NCI-H69 (cell line): ENCODE measurements around the gene LAMB3.

ENCODE experiments used
- DNase-seq: peaks from one replicate; lab custom pipeline; 2025; lab: John Stamatoyannopoulos, UW

The LAMB3 gene

GRCh38 chr1:209633335-209633997, 18.8 kb downstream of the LAMB3 start:
- DNase-seq, result no peak

GRCh38 chr1:209630383-209631225, 21.6 kb downstream of the LAMB3 start:
- peak; percentile 40 for DNase-seq

- DNase-seq, result no peak
Observed at GRCh38 chr1:209629621-209630382, 22.4 kb downstream of the LAMB3 start.

GRCh38 chr1:209628618-209629299, 23.5 kb downstream of the LAMB3 start:
- no peak for DNase-seq

GRCh38 chr1:209627732-209628196, 24.5 kb downstream of the LAMB3 start:
- peak; percentile 76 for DNase-seq

- no peak for DNase-seq
Observed at GRCh38 chr1:209627027-209627731, 25.0 kb downstream of the LAMB3 start.

- DNase-seq, result no peak
Observed at GRCh38 chr1:209626346-209627026, 25.7 kb downstream of the LAMB3 start.

GRCh38 chr1:209625791-209626285, 26.4 kb downstream of the LAMB3 start:
- DNase-seq, result no peak

GRCh38 chr1:209624558-209625549, 27.4 kb downstream of the LAMB3 start:
- DNase-seq, result no peak

- no peak for DNase-seq
Observed at GRCh38 chr1:209622841-209623829, 29.1 kb downstream of the LAMB3 start.

GRCh38 chr1:209621741-209622655, 30.2 kb downstream of the LAMB3 start:
- no peak for DNase-seq

GRCh38 chr1:209621286-209621685, 30.9 kb downstream of the LAMB3 start:
- DNase-seq, result no peak

GRCh38 chr1:209620487-209620884, 31.7 kb downstream of the LAMB3 start:
- no peak for DNase-seq

GRCh38 chr1:209619696-209620486, 32.3 kb downstream of the LAMB3 start:
- no peak for DNase-seq

- DNase-seq, result peak; percentile 68
Observed at GRCh38 chr1:209618756-209619420, 33.3 kb downstream of the LAMB3 start.

- no peak for DNase-seq
Observed at GRCh38 chr1:209618291-209618690, 33.9 kb downstream of the LAMB3 start.
